ENCODE data around the gene IP6K2. TPM values are rescaled to one million over a fixed set of nuclear protein-coding genes. Genes with fewer than 3 reads are reported as not detected.

Gene IP6K2, protein sequence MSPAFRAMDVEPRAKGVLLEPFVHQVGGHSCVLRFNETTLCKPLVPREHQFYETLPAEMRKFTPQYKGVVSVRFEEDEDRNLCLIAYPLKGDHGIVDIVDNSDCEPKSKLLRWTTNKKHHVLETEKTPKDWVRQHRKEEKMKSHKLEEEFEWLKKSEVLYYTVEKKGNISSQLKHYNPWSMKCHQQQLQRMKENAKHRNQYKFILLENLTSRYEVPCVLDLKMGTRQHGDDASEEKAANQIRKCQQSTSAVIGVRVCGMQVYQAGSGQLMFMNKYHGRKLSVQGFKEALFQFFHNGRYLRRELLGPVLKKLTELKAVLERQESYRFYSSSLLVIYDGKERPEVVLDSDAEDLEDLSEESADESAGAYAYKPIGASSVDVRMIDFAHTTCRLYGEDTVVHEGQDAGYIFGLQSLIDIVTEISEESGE
- 48.8 to 54.4 TPM (median 52.6 TPM) in 5 replicates for total RNA-seq (2022; extraction: Qiagen RNA extraction)

DNA sequence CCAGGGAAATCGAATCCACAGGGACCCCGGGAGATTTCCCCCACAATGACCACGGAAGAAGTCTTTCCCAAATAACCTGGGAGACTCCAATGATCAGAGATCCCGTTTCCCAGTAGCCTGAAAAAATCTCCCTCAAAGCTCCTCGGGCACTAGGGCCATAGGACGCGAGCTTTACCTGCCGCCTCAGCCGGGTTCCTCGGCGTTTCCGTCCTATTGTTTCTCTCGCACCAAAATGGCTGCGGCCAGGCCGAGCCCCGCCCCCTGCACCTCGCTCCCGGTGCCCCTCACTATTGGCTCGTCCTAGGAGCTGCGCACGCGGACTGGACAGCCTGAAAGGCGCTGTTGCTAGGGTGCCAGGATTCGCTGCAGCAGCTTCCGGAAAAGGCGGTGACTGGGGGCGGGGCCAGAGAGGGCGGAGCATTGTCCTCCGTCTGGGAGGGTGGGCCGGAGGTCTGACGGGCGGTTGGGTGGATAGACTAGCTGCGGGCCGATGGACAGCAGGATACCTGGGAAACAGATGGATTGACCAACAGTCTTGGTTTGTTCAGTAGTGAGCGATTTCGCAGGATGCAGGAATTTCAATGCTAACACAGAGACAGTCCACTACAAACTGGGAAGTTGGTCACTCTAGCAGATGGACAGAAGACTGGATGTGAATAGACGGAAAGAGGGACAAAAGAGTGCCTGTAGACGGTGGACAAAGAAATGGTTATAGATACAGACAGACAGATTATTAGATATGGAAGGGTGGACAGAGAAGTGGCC, at the start of gene IP6K2:
TSS of gene IP6K2 (minus strand) at position 240 of the 765 bp plus-strand sequence. CDS start 21,930 bp downstream, outside the sequence.

DNA sequence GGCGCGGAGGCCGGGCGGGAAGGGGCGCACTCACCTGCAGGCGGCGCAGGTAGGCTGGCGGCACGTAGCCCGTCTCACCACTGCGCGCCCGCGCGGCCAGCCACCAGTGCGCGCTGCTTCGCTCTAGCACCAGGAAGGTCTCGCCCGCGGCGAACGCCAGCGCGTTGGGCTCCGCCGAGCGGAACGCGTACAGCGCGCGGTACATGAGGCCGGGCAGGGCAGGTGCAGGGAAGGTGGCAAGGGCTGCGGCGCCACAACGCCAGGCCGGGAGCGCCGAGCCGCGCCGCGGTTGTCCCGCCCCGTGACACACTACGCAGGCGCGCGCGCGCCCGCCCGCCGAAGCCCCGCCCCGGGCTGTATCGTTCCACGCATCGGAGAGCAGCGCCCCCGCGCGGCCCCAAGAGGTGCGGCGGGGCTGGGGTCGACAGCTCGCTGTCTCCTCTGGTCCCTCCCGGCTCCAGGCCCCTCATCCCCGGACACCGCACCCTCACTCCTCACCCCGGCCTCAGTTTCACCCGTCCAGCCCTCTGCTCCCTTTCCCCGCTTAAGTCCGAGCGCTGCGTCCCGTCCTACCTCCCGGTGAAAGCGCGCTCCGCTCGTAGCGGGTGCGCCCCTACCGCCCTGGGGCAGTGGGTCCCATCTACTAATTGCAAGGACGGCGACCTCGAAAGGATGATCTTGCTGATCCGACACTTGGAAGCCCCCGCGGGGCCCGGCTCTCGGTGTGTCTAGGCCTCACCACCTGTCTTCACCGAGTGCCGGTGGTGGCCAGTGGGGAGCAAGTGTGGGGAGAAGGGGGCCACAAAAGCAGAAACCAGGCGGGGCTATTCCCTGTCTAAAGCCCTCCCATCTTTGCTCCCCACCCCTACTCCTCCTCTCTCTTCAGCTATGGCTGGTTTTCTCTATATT, 31.2 kb downstream of the IP6K2 start, which contains the start of gene NCKIPSD:
TSS of gene NCKIPSD (minus strand) at position 313 of the 909 bp plus-strand sequence. CDS start at position 205, 108 bp downstream.

GRCh38 chr3:48662753-48663488, 54.1 kb downstream of the IP6K2 start, which contains the start of gene CELSR3:
Gene CELSR3 (minus strand): TSS chr3:48662886. CDS start chr3:48662634, 252 bp downstream.

Other genes with a start within 250 kb of the IP6K2 start
- gene SHISA5, start 213.0 kb downstream of the IP6K2 start, total RNA-seq (2022; extraction: Qiagen RNA extraction), result 104 to 131 TPM (median 126 TPM) in 5 replicates
- gene PFKFB4, start 160.4 kb downstream of the IP6K2 start, total RNA-seq (2022; extraction: Qiagen RNA extraction), result 10.6 to 13.9 TPM (median 12.6 TPM) in 5 replicates
- gene UCN2, start 153.4 kb downstream of the IP6K2 start, total RNA-seq (2022; extraction: Qiagen RNA extraction), result 6.8 to 8.3 TPM (median 7.9 TPM) in 5 replicates
- 130 to 168 TPM (median 149 TPM) in 5 replicates for gene COL7A1, start 121.9 kb downstream of the IP6K2 start, total RNA-seq (2022; extraction: Qiagen RNA extraction)
- 167 to 233 TPM (median 172 TPM) in 5 replicates for gene UQCRC1, start 107.6 kb downstream of the IP6K2 start, total RNA-seq (2022; extraction: Qiagen RNA extraction)
- gene TMEM89, start 95.5 kb downstream of the IP6K2 start, total RNA-seq (2022; extraction: Qiagen RNA extraction), result 0.21 to 0.23 TPM in 2 of 5 replicates, not detected in the others
- gene SLC26A6, start 81.8 kb downstream of the IP6K2 start, total RNA-seq (2022; extraction: Qiagen RNA extraction), result 14.6 to 16.8 TPM (median 15.2 TPM) in 5 replicates
- gene CELSR3, start 54.3 kb downstream of the IP6K2 start, total RNA-seq (2022; extraction: Qiagen RNA extraction), result 3.7 to 4.5 TPM (median 4.3 TPM) in 5 replicates
- gene NCKIPSD, start 31.3 kb downstream of the IP6K2 start, total RNA-seq (2022; extraction: Qiagen RNA extraction), result 8.0 to 11.4 TPM (median 9.5 TPM) in 5 replicates
- gene PRKAR2A, start 130.7 kb upstream of the IP6K2 start, total RNA-seq (2022; extraction: Qiagen RNA extraction), result 15.6 to 21.7 TPM (median 19.1 TPM) in 5 replicates
- gene SLC25A20, start 181.7 kb upstream of the IP6K2 start, total RNA-seq (2022; extraction: Qiagen RNA extraction), result 10.3 to 12.0 TPM (median 11.3 TPM) in 5 replicates
- 52.5 to 66.6 TPM (median 58.1 TPM) in 5 replicates for gene ARIH2, start 201.6 kb upstream of the IP6K2 start, total RNA-seq (2022; extraction: Qiagen RNA extraction)